GM18873 (cell line): ENCODE data around the gene STARD9.

ENCODE experiments used
- ATAC-seq: cut with Tn5 transposase; IDR thresholded peaks from one replicate; pipeline ENCODE4 v1.9.1; 2021; ENCODE audit warnings: mild to moderate bottlenecking, moderate library complexity, moderate number of reproducible peaks; ENCODE audit not compliant: unreplicated experiment, low FRiP score

STARD9 gene

DNA sequence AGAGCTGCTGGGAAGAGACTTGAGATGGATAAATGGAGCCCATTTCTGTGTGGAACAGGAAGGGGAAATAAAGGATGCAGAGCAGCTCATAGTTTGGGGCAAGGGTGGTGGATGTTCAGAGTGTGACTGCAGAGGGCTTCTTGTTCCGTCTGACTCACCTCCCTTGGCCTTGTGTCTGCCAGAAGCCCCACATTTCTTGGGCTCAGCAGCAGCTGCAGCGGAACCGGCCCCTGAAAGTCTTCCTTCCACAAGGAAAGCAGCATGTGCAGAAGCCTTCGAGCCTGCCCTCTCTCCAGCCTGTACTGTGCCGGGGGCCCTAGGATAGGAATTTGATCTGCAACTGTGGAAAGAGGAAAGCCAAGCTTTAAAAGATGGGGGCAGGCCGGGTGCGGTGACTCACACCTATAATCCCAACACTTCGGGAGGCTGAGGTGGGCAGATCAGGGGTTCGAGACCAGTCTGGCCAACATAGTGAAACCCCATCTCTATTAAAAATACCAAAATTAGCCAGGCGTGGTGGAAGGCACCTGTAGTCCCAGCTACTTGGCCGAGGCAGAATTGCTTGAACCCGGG, 150.0 kb downstream of the STARD9 start:
- ATAC-seq = no peak

DNA sequence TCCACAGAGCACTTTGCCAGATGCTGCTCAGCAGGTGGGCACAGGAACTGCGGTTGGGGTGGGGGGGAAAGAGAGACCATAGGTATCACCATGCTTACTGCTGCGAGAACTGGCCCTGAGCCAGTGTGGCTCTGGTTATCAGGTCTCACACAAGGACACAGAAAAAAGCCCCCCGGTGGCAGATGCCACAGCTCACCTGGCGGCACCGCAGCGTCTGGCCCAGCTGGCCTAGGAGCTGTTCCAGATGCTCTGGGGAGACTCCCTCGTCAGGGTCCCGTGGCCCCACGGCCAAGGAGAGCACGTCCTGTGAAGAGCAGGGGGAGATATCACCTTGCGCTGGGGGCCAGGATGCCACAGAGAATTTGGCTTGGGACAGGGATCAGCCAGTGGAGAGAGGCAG, 150.7 kb downstream of the STARD9 start:
- ATAC-seq = no peak

DNA sequence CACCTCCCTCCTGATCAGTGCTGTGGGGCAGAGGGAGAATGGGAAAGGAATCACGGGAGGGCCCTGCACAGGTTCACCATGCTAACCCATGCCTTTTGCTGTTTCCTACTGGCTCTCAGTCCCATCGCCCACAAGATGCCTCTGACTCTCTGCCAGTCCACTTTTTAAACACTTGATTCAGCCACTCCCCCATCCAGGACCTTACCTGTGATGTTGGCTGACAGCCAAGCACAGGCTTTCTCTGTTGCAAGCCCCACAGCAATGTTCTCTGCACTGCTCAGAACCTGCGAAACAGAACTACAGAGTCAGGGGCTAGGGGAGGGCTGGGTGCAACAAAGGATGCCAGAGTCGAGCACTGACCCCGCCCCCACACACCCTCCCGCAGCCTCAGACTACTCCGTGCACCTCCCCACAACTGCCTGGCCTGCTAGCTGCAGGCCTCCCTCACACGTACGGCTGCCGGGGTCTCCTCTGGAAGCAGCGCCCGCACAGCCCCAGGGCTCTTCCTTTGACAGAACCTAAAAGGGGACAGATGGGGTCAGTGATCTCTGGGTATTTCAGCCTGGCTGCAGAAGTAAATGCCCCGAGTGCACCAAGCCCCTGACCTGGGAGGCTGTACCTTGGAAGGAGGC, 152.5 kb downstream of the STARD9 start:
- no peak for ATAC-seq

DNA sequence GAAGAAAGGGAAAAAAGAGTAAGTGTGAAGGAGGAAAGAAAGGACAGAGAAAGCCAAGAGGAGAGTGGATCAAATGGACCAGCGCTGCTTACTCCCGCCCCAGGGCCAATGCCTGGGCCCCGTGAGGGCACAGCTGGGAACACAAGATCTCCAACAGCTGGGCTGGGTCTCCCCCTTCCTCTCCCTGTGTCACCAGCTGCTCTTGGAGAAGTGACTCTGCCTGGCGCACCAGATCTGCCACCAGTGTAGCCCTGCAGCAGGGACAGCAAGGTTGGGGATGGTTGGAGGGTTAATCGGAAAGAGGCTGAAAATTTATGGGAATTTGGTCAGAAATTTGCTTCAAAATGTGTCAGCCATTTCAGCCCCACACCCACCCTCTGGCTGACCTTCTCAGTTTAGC, 153.2 kb downstream of the STARD9 start:
- ATAC-seq = no peak

DNA sequence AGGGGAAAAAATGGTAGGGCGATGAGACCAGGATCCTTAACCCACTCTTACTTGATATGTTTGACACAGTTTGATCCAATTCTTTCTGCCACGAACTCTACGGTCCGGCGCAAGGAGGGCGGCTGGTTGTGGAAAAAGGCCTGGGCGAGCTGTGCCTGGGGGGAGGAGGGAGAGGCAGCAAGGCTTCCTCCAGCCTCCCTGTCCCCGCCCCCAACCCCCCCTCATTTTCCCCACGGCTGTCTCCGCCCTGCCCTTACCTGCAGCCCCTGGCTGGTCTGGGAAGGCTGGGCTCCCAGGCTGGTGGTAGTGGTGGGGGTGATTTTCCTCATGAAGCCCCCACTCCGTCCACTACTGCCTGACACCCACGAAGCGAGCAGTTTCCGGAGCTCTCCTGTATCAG, 153.6 kb downstream of the STARD9 start:
- no peak for ATAC-seq

DNA sequence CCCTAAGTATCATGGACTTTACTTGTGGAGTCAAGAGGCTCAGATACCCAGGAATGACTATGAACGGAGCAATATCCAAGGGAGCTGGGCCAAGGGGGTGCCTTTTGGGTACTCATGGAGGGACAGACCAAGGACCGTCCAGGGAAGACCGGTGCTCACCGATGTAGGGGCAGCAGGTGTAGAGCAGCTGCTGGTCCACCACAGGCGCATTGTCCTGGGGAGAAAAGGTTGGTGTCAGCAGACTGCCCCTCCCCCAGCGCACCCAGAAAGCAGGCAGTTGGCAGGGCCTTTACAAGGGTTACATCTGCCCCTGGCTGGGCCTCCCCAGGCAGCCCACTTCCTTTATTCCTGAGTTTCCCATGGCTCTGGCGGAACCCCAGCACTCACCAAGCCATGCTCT, 154.0 kb downstream of the STARD9 start:
- no peak for ATAC-seq

DNA sequence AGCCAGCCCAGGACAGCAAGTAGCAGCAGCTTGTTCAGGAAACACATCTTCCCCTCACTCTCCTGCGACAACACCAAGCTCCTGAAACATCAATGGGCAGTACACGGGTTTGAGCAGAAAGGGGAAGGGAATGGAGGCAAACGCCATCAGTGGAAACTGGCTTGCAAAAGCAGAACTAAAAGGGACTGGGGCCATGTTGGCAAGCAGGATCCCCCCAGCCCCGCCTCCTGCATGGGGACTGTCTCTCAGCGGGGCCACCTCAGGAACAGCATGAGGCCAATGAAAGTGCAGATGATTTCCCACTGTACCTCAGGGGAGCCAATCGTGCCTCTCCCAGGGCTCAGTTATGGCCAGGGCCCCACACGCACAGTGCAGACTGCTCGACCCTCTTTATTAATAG, 154.7 kb downstream of the STARD9 start:
- ATAC-seq = no peak

DNA sequence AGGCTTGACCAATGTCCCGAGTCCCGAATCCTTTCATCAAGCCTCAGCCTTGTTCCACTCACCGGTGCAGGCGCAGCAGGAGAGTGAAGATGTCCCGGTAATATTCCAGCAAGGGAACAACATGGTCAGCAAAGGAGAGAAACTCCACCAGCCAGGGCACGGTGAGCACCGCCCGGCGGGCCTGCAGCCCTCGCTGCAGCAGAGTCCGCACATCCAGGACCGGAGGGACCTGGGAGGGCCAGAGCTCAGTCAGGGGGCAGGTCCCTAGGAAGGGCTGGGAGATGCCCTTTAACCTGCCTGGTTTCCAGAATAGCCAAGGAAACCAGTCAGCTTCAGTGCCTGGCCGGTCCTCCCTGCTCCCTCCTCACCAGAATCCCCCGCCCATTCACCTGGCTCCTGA, 155.1 kb downstream of the STARD9 start:
- no peak for ATAC-seq

DNA sequence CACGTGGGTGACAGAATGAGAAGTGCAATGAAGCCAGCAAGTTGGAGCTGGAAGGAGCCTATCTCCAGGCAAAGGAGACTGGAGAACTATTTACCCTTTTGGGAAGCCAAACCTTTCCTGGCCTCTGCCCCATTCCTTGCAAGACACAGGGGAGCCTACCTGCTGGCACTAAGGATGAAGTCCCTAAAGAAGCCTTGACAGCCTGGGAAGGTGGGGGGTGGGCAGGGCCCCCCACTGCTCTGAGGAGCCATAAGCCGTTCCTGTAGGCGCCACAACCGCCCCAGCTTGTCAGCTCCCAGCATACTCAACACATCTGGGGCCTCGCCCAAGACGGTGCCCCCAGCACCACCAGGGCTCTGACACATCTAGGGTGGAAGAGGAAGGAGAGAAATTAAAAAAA, 156.1 kb downstream of the STARD9 start:
- no peak for ATAC-seq

DNA sequence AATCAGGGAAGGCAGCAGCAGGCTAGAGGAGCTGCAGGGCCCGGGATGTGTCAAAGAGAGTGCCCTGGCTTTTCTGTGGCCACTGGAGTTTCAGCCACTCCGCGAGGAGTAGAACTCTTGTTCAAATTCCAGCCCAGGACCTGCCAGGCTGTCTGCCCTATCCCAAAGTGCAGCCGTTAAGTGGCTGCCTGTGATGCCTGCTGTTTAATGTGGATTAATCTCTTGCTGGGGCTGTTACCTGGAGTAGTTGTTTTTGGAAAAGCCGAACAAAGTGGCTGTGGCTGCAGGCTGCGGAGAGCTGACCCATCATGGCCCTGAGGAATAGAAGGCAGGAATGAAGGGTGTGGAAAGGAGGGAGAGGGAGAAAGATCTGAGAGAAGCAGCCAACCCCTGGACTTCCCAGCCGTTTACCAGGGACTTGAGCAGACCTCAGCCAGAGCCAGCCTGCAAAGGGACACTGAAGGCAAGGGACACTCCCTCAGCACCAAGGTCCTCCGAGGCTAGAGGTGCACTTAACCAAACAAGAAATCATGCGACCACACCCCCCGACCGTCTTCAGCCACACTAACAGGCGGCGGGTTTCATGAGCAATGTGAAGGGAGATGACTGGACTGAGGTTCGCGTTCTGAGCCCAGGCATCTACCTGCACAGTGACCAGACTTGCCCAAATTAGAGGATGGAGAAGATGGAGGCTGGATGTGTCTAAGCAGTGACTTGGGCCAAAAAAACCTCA, 156.9 kb downstream of the STARD9 start:
- ATAC-seq = no peak

DNA sequence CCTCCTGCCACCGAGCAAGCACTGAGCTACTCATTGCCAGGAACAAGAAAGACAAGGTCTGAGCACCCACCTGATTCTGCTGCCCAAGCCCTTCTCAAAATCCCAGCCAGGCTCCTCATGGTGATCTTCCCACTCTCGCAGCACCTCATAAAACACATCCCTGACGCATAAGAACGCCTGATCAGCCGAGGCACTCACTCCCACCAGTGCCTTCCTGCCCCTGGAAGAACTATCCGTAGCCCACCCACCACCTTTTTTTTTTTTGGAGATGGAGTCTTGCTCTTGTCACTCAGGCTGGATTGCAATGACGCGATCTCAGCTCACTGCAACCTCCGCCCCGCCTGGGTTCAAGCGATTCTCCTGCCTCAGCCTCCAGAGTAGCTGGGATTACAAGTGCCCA, 157.6 kb downstream of the STARD9 start:
- ATAC-seq = no peak

DNA sequence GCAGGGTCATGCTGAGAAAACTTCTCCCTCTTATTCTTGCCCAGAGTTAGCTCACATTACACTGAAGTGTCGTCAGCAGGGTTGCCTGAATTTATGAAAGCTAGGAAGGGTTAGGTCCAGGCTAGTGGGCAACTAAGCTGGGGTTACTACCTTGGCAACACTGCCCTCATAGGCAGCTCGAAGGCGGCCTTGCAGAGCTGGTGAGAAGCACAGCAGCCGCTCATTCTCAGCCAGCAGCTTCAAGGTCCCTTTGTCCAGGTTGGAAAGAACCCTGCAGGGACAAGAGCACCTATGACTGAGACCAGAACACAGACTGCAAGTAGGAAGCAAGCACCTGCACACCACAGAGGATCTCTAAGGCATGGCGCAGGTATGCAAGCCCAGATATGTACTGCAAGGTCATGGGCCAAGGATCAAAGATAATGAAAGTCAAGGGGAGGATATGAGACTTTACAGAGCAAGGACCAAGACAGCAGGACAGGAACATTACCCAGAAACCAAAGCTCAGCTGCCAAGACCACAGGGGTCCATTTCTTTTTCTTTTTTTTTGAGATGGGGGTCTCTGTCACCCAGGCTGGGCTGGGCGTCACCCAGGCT, 158.8 kb downstream of the STARD9 start:
- ATAC-seq = no peak

DNA sequence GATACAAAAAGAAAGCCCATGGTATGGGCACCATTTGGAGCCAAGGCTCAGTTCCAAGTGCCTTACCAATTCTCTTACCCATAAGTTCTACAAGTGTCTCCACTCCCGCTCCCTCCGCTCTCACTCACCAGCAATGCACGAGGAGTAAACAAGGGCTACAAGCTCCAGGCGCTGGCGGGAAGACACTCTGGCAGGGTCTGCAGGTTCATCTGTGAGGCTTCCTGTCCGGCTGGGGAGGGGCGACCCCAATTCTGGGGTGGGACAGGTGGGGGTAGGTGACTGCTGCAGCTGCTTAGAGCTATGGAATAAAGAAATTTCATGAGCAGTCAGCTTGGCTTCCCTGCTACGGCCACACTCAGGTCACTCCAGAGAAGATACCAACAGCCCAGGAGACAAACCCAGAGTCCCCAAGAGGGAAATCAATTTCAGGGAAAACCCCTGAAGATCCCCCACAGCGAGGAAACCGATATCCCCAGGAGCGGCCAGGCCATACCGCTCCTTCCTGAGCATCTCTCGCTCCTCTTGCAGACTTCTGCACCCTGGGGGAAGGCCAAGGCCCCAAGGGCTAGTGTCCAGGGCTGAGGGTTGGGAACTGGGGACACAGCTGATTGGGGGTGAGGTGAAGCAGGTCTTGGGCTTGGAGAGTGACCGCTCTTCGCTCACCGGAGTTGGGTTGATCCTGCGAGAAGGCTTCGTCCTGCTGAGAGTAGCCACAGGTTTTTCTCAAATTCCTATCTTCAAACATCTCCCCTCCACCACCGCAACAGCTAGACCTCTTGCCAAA, 160.2 kb downstream of the STARD9 start:
- no peak for ATAC-seq

DNA sequence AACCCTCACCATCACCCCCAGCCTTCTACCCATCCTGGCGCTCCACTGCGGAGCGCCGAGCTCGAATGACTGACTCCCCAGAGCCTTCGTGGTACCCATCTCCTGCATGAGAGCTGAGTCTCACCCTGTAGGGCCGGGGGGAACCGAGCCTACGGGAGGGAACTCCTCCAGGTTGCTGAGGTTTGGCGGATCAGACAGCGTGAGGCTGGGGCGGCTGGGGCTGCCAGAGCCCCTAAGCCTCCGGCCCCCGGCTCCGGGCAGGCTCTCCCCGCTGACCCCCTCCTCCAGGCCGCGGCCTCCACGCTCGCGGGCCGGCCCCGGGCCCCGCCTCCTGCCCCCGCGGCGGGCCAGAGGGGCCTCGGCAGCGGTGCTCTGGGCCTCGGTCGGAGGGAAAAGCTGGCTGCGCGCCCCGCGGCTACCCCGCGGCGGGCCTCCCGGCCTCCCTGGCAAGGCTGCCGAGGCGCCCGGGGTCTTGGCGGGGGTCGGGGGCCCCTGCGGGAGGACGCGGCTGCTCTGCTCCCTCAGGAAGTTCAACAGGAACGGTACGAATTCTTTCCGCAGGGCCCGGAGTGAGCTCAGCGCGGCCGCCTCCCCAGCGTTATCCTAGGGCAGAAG, 160.9 kb downstream of the STARD9 start:
- ATAC-seq = no peak

DNA sequence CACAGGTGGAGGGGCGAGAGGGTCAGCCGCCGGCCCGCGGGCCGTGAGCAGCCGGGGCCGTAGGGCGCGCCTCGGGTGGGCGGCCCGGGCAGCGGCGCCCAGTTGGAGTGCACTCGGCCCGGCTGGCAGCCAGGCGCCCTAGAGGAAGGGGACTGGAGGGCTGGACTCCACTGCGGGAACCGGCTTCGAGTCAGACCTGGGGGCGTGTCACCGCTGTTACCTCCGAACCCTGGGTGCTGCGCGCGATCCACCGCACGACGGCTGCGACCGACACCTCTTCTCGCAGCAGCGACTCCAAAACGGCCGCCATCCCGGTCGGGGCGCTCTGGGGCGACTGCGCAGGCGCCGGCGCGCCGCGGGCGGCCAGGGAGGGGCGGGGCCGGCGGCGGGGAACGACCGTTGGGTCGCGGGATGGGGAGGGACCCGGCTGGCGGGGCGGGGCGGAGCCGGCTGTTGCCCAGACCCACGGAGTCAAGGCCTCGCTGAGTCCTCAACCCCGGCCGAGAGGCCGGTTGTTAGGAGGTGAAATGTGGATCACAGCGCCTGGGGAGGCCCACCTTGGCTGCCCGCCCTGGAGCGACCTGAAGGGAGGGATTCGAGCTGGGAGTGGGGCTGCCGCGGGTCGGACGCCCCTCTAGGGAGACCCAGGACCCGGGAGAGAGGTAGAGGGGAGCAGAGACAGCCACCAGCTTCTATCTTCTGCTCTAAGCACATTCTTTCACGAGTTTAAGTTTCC, 161.6 kb downstream of the STARD9 start, which contains the start of gene CDAN1:
CDAN1 (minus strand) TSS at position 336 of the 736 bp plus-strand sequence; CDS start at position 310, 26 bp downstream.
- ATAC-seq = no peak

DNA sequence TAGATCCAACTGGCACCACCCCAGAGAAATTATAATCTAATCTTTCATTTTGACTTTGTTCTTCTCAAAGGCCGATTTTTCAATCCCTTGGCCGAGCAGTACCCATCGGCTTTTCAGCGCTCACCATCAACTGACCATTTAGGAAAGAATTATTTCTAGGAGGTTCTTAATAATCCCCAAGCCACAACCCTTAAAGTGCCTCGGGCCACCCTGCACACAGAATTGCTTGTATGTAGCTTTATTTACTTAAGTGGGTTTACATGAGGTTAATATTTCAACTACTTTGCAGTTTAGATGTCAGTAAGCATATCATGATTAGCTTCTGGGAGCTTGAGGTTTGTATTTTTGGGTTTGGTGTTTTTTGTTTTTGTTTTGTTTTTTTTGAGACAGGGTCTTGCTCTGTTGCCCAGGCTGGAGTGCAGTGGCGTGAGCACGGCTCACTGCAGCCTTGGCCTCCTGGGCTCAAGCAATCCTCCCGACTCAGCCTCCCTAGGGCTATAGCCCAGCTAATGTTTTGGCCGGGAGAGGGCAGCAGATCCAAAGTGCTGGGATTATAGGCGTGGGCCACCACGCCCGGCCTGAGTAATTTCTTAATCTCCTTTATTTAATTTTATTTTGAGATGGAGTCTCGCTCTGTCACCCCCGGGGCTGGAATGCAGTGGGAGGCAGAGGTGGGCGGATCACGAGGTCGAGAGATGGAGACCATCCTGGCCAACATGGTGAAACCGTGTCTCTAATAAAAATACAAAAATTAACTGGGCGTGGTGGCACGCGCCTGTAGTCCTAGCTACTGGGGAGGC, 162.3 kb downstream of the STARD9 start:
- no peak for ATAC-seq

DNA sequence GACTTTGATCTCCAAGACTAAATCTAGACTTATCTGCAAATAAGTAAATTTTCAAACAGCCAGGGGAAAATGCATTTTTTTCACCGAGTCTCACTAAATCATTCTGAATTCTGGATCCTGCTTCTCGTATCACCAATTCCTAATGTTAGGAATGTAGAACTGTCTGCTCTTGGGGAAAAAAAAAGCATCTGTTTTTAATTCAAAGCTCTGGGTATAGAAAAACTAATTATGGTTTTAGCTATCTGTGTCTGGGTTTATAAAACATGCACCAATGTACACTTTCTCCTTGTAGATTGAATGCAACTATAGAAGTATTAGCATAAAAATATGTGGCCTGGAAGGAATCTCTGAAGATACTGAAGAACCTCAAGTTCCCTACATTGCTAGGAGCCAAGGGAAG, 166.3 kb downstream of the STARD9 start:
- no peak for ATAC-seq

DNA sequence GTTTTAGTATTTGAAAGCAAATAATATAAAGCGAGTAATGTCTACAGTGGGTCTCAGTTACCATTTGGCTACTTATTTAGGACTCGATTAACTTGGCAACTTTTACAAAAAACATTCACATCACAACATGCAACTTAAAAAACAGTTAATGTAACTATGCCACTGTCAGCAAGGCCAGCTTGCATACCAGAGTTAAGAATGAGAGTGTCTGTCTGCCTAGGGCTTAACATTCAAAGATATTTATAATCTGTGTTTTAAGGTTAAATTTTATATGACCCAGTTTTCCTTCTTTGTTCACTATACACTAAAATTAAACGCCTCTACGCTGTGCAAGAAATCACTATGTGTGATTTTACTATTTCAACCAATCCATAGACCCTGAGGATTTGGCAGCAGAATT, 166.7 kb downstream of the STARD9 start:
- no peak for ATAC-seq

DNA sequence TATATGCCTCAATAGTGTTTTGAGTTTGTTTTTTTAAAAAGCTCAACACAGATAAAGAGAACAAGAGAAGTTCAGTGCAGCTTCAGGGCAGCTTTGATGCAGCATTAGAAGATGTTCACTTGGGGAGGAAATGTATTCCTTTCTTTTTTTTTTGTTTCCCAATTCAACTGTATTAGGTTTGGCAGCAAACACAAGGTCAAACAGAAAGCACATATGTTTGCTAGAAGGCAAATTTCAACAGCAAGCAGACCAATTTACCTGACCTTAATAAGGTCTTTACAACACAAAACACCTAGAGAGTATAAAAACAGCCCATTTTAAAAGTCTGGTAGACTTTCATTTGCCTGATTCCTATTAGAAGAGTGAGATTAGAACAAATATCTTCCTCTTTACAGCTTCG, 168.8 kb downstream of the STARD9 start:
- ATAC-seq = no peak
